ENCODE measurements around the gene ARHGAP10. TPM values are rescaled to one million over a fixed set of nuclear protein-coding genes. Genes with fewer than 3 reads are reported as not detected.
"Not testable (repeated sequence)": the region's sequence is repeated elsewhere in the genome, so short reads cannot be mapped to it uniquely, and the experiment has no call there.

Gene ARHGAP10
- total RNA-seq, 1 experiment from 2014 or later: 5.0 TPM

GRCh38 chr4:147851135-147851534 is 119.2 kb downstream of the ARHGAP10 start:
- in situ Hi-C loops (cut with HindIII; ENCODE audit: low pct_unique_long_range_greater_than_20kb, low sequenced_read_pairs): no loop called here
- no peak for DNase-seq (ENCODE audit: low read depth, low spot score)

- DNase-seq (ENCODE audit: low read depth, low spot score): no peak
- in situ Hi-C loops (cut with HindIII; ENCODE audit: low pct_unique_long_range_greater_than_20kb, low sequenced_read_pairs): no loop called here
Observed at GRCh38 chr4:147853706-147854105, 121.8 kb downstream of the ARHGAP10 start.

GRCh38 chr4:147854154-147854553 is 122.3 kb downstream of the ARHGAP10 start:
- DNase-seq (ENCODE audit: low read depth, low spot score): no peak
- in situ Hi-C loops (cut with HindIII; ENCODE audit: low pct_unique_long_range_greater_than_20kb, low sequenced_read_pairs): no loop called here

- in situ Hi-C loops (cut with HindIII; ENCODE audit: low pct_unique_long_range_greater_than_20kb, low sequenced_read_pairs): no loop called here
- no peak for DNase-seq (ENCODE audit: low read depth, low spot score)
Observed at GRCh38 chr4:147855571-147856009, 123.7 kb downstream of the ARHGAP10 start.

- in situ Hi-C loops (cut with HindIII; ENCODE audit: low pct_unique_long_range_greater_than_20kb, low sequenced_read_pairs): no loop called here
- no peak for DNase-seq (ENCODE audit: low read depth, low spot score)
Observed at GRCh38 chr4:147860960-147861359, 129.1 kb downstream of the ARHGAP10 start.

GRCh38 chr4:147862043-147862692 is 130.3 kb downstream of the ARHGAP10 start:
- no peak for DNase-seq (ENCODE audit: low read depth, low spot score)
- in situ Hi-C loops (cut with HindIII; ENCODE audit: low pct_unique_long_range_greater_than_20kb, low sequenced_read_pairs): no loop called here

- in situ Hi-C loops (cut with HindIII; ENCODE audit: low pct_unique_long_range_greater_than_20kb, low sequenced_read_pairs): no loop called here
- DNase-seq (ENCODE audit: low read depth, low spot score): no peak
Observed at GRCh38 chr4:147863111-147863747, 131.3 kb downstream of the ARHGAP10 start.

- in situ Hi-C loops (cut with HindIII; ENCODE audit: low pct_unique_long_range_greater_than_20kb, low sequenced_read_pairs): no loop called here
Observed at GRCh38 chr4:147863808-147864472, 132.1 kb downstream of the ARHGAP10 start.

GRCh38 chr4:147864607-147865006 is 132.7 kb downstream of the ARHGAP10 start:
- no peak for DNase-seq (ENCODE audit: low read depth, low spot score)
- in situ Hi-C loops (cut with HindIII; ENCODE audit: low pct_unique_long_range_greater_than_20kb, low sequenced_read_pairs): no loop called here

More at GRCh38 chr4:147863808-147864472, 132.1 kb downstream of the ARHGAP10 start:
- DNase-seq (ENCODE audit: low read depth, low spot score): no peak

- DNase-seq (ENCODE audit: low read depth, low spot score): no peak
Observed at GRCh38 chr4:147865926-147866325, 134.0 kb downstream of the ARHGAP10 start.

GRCh38 chr4:147866532-147867271 is 134.8 kb downstream of the ARHGAP10 start:
- peak; percentile 86 for DNase-seq (ENCODE audit: low read depth, low spot score)
- in situ Hi-C loops (cut with HindIII; ENCODE audit: low pct_unique_long_range_greater_than_20kb, low sequenced_read_pairs): no loop called here

More at GRCh38 chr4:147865926-147866325, 134.0 kb downstream of the ARHGAP10 start:
- in situ Hi-C loops (cut with HindIII; ENCODE audit: low pct_unique_long_range_greater_than_20kb, low sequenced_read_pairs): no loop called here

- DNase-seq (ENCODE audit: low read depth, low spot score): no peak
- in situ Hi-C loops (cut with HindIII; ENCODE audit: low pct_unique_long_range_greater_than_20kb, low sequenced_read_pairs): no loop called here
Observed at GRCh38 chr4:147874109-147874508, 142.2 kb downstream of the ARHGAP10 start.

GRCh38 chr4:147877308-147877771 is 145.5 kb downstream of the ARHGAP10 start:
- in situ Hi-C loops (cut with HindIII; ENCODE audit: low pct_unique_long_range_greater_than_20kb, low sequenced_read_pairs): no loop called here
- DNase-seq (ENCODE audit: low read depth, low spot score): no peak

GRCh38 chr4:147879676-147880075 is 147.8 kb downstream of the ARHGAP10 start:
- no peak for DNase-seq (ENCODE audit: low read depth, low spot score)
- in situ Hi-C loops (cut with HindIII; ENCODE audit: low pct_unique_long_range_greater_than_20kb, low sequenced_read_pairs): no loop called here

GRCh38 chr4:147880511-147880910 is 148.6 kb downstream of the ARHGAP10 start:
- no peak for DNase-seq (ENCODE audit: low read depth, low spot score)
- in situ Hi-C loops (cut with HindIII; ENCODE audit: low pct_unique_long_range_greater_than_20kb, low sequenced_read_pairs): no loop called here

- in situ Hi-C loops (cut with HindIII; ENCODE audit: low pct_unique_long_range_greater_than_20kb, low sequenced_read_pairs): no loop called here
Observed at GRCh38 chr4:147884536-147884935, 152.6 kb downstream of the ARHGAP10 start.

GRCh38 chr4:147885216-147885615 is 153.3 kb downstream of the ARHGAP10 start:
- in situ Hi-C loops (cut with HindIII; ENCODE audit: low pct_unique_long_range_greater_than_20kb, low sequenced_read_pairs); DNase-seq (ENCODE audit: low read depth, low spot score): not testable (repeated sequence)

More at GRCh38 chr4:147884536-147884935, 152.6 kb downstream of the ARHGAP10 start:
- no peak for DNase-seq (ENCODE audit: low read depth, low spot score)
